WTC11 (cell line): ENCODE results near the gene MAGEC3. TPM values are rescaled to one million over a fixed set of nuclear protein-coding genes. Genes with fewer than 3 reads are reported as not detected.

Source experiments
- ATAC-seq: fragments of 200-7000 bp; cut with Tn5 transposase; 2 replicates; pipeline ENCODE4 v1.10.0; 2021; ENCODE audit warnings: mild to moderate bottlenecking, moderate library complexity
- CTCF ChIA-PET: fragments of 300-600 bp; sonication (Branson Sonifier 250); formaldehyde crosslinking; loops from one replicate; lab custom pipeline; 2021; ENCODE audit warnings: antibody characterized with exemption; lab: Charles Lee
- POLR2A ChIA-PET: fragments of 350-600 bp; sonication (Branson Sonifier 250); formaldehyde crosslinking; loops from one replicate; lab custom pipeline; 2021; ENCODE audit warnings: antibody characterized with exemption; lab: Charles Lee
- DNase-seq: peaks from one replicate; pipeline ENCODE4 v3.0.0; 2021; ENCODE audit warnings: low spot score
- H3K27ac Mint-ChIP-seq: 2 replicates; pipeline ENCODE4 v1.8.0; 2021; ENCODE audit warnings: mixed read lengths
- H3K27me3 Mint-ChIP-seq: 2 replicates; pipeline ENCODE4 v1.8.0; 2021; ENCODE audit warnings: low read depth, mild to moderate bottlenecking, moderate library complexity, mixed read lengths
- H3K36me3 Mint-ChIP-seq: 2 replicates; pipeline ENCODE4 v1.8.0; 2021; ENCODE audit warnings: mixed read lengths
- H3K4me1 Mint-ChIP-seq: 2 replicates; pipeline ENCODE4 v1.8.0; 2022; ENCODE audit warnings: mixed read lengths
- H3K4me3 Mint-ChIP-seq: 2 replicates; pipeline ENCODE4 v1.8.0; 2021; ENCODE audit warnings: mild to moderate bottlenecking, moderate library complexity, mixed read lengths
- H3K9me3 Mint-ChIP-seq: 2 replicates; pipeline ENCODE4 v1.8.0; 2021; ENCODE audit warnings: mixed read lengths
- ATF1 ChIP-seq: sonication (generic); formaldehyde crosslinking; IDR thresholded peaks from 2 replicates; pipeline ENCODE4 v1.8.1; 2023; ENCODE audit warnings: mild to moderate bottlenecking, moderate library complexity, missing genetic modification reagents
- EMX1 ChIP-seq: fragments of 250-450 bp; sonication (Bioruptor Pico); IDR thresholded peaks from 2 replicates; pipeline ENCODE4 v1.8.0; 2021; ENCODE audit warnings: mild to moderate bottlenecking
- ETV6 ChIP-seq: sonication (generic); formaldehyde crosslinking; IDR thresholded peaks from 2 replicates; pipeline ENCODE4 v1.8.1; 2022; ENCODE audit warnings: mild to moderate bottlenecking, missing genetic modification reagents
- GRHL2 ChIP-seq: fragments of 250-450 bp; sonication (Bioruptor Pico); IDR thresholded peaks from 2 replicates; pipeline ENCODE4 v1.8.0; 2022; ENCODE audit warnings: mild to moderate bottlenecking, moderate library complexity; ENCODE audit not compliant: insufficient replicate concordance, severe bottlenecking
- IRF1 ChIP-seq: sonication (generic); formaldehyde crosslinking; IDR thresholded peaks from 2 replicates; pipeline ENCODE4 v1.8.0; 2023; ENCODE audit warnings: missing genetic modification reagents
- IRF2 ChIP-seq: sonication (generic); formaldehyde crosslinking; IDR thresholded peaks from 2 replicates; pipeline ENCODE4 v1.8.0; 2022; ENCODE audit warnings: low read depth, missing genetic modification reagents, borderline replicate concordance
- JAZF1 ChIP-seq: fragments of 250-450 bp; sonication (Bioruptor Pico); IDR thresholded peaks from 2 replicates; pipeline ENCODE4 v1.9.0; 2021; ENCODE audit warnings: moderate library complexity, mild to moderate bottlenecking, inconsistent platforms
- NFATC4 ChIP-seq: fragments of 250-450 bp; sonication (Bioruptor Pico); IDR thresholded peaks from 2 replicates; pipeline ENCODE4 v1.9.0; 2021; ENCODE audit warnings: mild to moderate bottlenecking
- OVOL2 ChIP-seq: fragments of 250-450 bp; sonication (Bioruptor Pico); IDR thresholded peaks from 2 replicates; pipeline ENCODE4 v1.9.0; 2021; ENCODE audit warnings: mild to moderate bottlenecking, borderline replicate concordance
- PREB ChIP-seq: sonication (generic); formaldehyde crosslinking; IDR thresholded peaks from 2 replicates; pipeline ENCODE4 v1.8.1; 2022; ENCODE audit warnings: mild to moderate bottlenecking, missing genetic modification reagents, moderate library complexity, borderline replicate concordance
- SOX15 ChIP-seq: fragments of 250-450 bp; sonication (Bioruptor Pico); IDR thresholded peaks from 2 replicates; pipeline ENCODE4 v1.9.0; 2021; ENCODE audit warnings: mild to moderate bottlenecking
- SP1 ChIP-seq: sonication (generic); formaldehyde crosslinking; conservative IDR thresholded peaks from 2 replicates; pipeline ENCODE4 v1.8.1; 2022; ENCODE audit warnings: missing genetic modification reagents
- TCF7 ChIP-seq: sonication (generic); formaldehyde crosslinking; IDR thresholded peaks from 2 replicates; pipeline ENCODE4 v1.8.0; 2022; ENCODE audit warnings: mild to moderate bottlenecking, low read depth, missing genetic modification reagents, moderate library complexity
- TP53 ChIP-seq: sonication (generic); formaldehyde crosslinking; IDR thresholded peaks from 2 replicates; pipeline ENCODE4 v1.8.1; 2023; ENCODE audit warnings: mild to moderate bottlenecking, missing genetic modification reagents
- ZBTB21 ChIP-seq: sonication (generic); formaldehyde crosslinking; IDR thresholded peaks from 2 replicates; pipeline ENCODE4 v1.8.1; 2023; ENCODE audit warnings: mild to moderate bottlenecking, missing genetic modification reagents, borderline replicate concordance
- ZBTB43 ChIP-seq: sonication (generic); formaldehyde crosslinking; IDR thresholded peaks from 2 replicates; pipeline ENCODE4 v1.8.1; 2023; ENCODE audit warnings: mild to moderate bottlenecking, missing genetic modification reagents
- ZMAT4 ChIP-seq: fragments of 250-450 bp; sonication (Bioruptor Pico); IDR thresholded peaks from 2 replicates; pipeline ENCODE4 v1.9.0; 2021; ENCODE audit warnings: mild to moderate bottlenecking
- ZNF232 ChIP-seq: sonication (generic); formaldehyde crosslinking; IDR thresholded peaks from 2 replicates; pipeline ENCODE4 v1.8.0; 2022; ENCODE audit warnings: mild to moderate bottlenecking, missing genetic modification reagents
- ZNF396 ChIP-seq: fragments of 250-450 bp; sonication (Bioruptor Pico); IDR thresholded peaks from 2 replicates; pipeline ENCODE4 v1.8.0; 2021; ENCODE audit warnings: mild to moderate bottlenecking, moderate library complexity, borderline replicate concordance
- total RNA-seq: library from RNA; stranded (reverse); gene quantifications from 3 replicates; pipeline ENCODE4 v1.2.3, GENCODE V29; 2021
- TF ChIP-seq, protein P1 (sequence below): sonication (generic); formaldehyde crosslinking; conservative IDR thresholded peaks from 2 replicates; pipeline ENCODE4 v1.8.1; 2023; ENCODE audit warnings: mild to moderate bottlenecking, low read depth, missing genetic modification reagents, moderate library complexity
- TF ChIP-seq, protein P2 (sequence below): sonication (generic); formaldehyde crosslinking; IDR thresholded peaks from 2 replicates; pipeline ENCODE4 v1.8.0; 2022; ENCODE audit warnings: mild to moderate bottlenecking, missing genetic modification reagents

MAGEC3 gene
- total RNA-seq, 1 experiment from 2014 or later: not detected

GRCh38 chrX:141811438-141811837 is 26.7 kb upstream of the MAGEC3 start:
- Mint-ChIP-seq H3K4me1 (no peaks in the 10 kb centered on the region), H3K27me3 (no peaks in the 10 kb centered on the region; the same call in 1 of the 2 replicates), H3K36me3 (peaks cover 2% of the 10 kb centered on the region; the same call in 1 of the 2 replicates), H3K27ac (no peak overlapping the region), H3K4me3 (no peak overlapping the region), H3K9me3 (peaks cover 20% of the 10 kb centered on the region)
- no peak for ATAC-seq
- DNase-seq: no peak
- CTCF ChIA-PET: no interaction called here
- POLR2A ChIA-PET: no interaction called here
- TF ChIP-seq IRF1 (CRISPR knock-in tag) (no peak), OVOL2 (CRISPR knock-in tag) (no peak), EMX1 (CRISPR knock-in tag) (no peak), ZNF232 (CRISPR knock-in tag) (no peak), SP1 (CRISPR knock-in tag) (no peak), GRHL2 (CRISPR knock-in tag) (no peak), TP53 (CRISPR knock-in tag) (no peak), ETV6 (CRISPR knock-in tag) (no peak), ZNF396 (CRISPR knock-in tag) (no peak), JAZF1 (CRISPR knock-in tag) (no peak), SOX15 (no peak), NFATC4 (CRISPR knock-in tag) (no peak), ATF1 (no peak)
- TF ChIP-seq, protein P1, sequence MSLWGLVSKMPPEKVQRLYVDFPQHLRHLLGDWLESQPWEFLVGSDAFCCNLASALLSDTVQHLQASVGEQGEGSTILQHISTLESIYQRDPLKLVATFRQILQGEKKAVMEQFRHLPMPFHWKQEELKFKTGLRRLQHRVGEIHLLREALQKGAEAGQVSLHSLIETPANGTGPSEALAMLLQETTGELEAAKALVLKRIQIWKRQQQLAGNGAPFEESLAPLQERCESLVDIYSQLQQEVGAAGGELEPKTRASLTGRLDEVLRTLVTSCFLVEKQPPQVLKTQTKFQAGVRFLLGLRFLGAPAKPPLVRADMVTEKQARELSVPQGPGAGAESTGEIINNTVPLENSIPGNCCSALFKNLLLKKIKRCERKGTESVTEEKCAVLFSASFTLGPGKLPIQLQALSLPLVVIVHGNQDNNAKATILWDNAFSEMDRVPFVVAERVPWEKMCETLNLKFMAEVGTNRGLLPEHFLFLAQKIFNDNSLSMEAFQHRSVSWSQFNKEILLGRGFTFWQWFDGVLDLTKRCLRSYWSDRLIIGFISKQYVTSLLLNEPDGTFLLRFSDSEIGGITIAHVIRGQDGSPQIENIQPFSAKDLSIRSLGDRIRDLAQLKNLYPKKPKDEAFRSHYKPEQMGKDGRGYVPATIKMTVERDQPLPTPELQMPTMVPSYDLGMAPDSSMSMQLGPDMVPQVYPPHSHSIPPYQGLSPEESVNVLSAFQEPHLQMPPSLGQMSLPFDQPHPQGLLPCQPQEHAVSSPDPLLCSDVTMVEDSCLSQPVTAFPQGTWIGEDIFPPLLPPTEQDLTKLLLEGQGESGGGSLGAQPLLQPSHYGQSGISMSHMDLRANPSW (CRISPR knock-in tag): no peak
- TF ChIP-seq, protein P2, sequence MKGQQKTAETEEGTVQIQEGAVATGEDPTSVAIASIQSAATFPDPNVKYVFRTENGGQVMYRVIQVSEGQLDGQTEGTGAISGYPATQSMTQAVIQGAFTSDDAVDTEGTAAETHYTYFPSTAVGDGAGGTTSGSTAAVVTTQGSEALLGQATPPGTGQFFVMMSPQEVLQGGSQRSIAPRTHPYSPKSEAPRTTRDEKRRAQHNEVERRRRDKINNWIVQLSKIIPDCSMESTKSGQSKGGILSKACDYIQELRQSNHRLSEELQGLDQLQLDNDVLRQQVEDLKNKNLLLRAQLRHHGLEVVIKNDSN (CRISPR knock-in tag): no peak

DNA sequence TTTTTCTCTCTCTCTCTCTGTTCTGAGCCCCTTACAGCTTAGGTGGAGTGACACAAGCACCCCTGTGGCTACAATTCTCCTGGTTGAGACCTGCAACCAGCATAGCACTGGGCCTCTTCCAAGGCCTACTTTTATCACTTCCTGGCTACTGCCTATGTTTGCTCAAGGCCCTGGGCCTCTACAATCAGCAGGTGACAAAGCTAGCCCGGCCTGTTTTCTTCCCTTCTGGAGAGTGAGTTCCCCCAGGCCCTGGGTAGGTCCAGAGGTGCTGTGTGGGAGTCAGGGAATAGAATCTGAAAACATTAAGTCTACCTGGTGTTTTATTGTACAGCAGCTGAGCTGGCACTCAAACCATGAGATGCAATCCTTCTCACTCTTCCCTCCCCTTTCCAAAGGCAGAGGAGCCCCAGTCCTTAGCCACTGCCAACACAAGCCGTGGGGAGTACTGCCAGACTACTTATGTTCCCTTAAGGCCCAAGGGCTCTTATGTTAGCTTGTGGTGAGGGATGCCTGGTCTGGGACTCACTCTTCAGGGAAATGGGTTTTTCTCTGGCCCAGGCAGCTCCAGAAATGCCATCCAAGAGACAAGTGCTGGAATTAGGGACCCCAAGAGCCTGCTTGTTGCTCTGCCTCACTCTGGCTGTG is 23.8 kb upstream of the MAGEC3 start:
- POLR2A ChIA-PET: no interaction called here
- no peak for ATAC-seq
- H3K27ac Mint-ChIP-seq: no peak overlapping the region
- H3K36me3 Mint-ChIP-seq: no peaks in the 10 kb centered on the region; the same call in 1 of the 2 replicates
- no peak for TF ChIP-seq TCF7 (CRISPR knock-in tag)
- TF ChIP-seq ZBTB21 (CRISPR knock-in tag): no peak
- no peak for TF ChIP-seq ZBTB43
- TF ChIP-seq IRF1 (CRISPR knock-in tag): no peak
- no peak for TF ChIP-seq PREB (CRISPR knock-in tag)
- TF ChIP-seq IRF2: no peak
- TF ChIP-seq ZMAT4: no peak
- H3K9me3 Mint-ChIP-seq: peaks cover 13% of the 10 kb centered on the region; the same call in 1 of the 2 replicates
- CTCF ChIA-PET: no interaction called here
- no peaks in the 10 kb centered on the region; the same call in 1 of the 2 replicates for H3K27me3 Mint-ChIP-seq
- no peak overlapping the region for H3K4me3 Mint-ChIP-seq
- H3K4me1 Mint-ChIP-seq: no peaks in the 10 kb centered on the region
- no peak for DNase-seq
